Measurements from ENCODE around the gene HERC3. TPM values are rescaled to one million over a fixed set of nuclear protein-coding genes. Genes with fewer than 3 reads are reported as not detected.
A peak's percentile ranks its signal among the peaks of the same experiment; 100 is the strongest.

HERC3 gene
- total and polyA plus RNA-seq, 12 donors = 3.4 to 40.1 (median 26.5) TPM

DNA sequence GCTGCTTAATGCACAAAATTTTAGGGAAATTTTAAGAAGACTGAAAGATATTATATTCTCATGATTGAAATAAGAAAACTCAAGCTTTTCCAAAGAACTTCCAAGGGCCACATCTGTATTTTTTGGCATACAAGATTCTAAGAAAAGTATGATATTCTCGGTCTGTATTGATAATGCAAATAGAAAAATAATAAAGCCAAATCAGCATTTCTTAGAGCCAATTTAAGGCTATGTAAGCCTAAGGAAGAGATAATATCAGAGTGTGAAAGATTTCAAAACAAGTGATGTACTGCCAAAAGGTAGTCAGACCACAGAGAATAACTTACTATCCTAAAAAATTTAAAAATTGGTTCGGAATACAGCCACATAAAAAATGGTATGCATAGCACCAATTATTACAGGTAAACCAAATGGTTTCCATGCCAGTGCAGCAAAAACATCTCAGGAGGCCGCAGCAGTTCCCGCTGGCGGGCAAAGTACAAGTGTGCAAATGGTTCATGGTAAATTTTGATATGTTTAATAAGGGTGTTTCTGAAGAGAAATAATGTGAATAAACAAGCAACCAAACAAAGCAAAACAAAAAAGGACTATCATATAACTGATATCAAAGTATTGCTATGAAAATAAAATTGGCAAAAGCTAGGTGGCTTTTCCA is 140.6 kb downstream of the HERC3 start:
- H3K27ac ChIP-seq = no peak overlapping the region
- 92 to 98% (median 94%) methylated on average over 5 of the region's 5 CpGs for WGBS, 4 donors
- no peak for TF ChIP-seq POLR2A (IDR thresholded peaks at IDR 0.05)
- TF ChIP-seq, protein P1, sequence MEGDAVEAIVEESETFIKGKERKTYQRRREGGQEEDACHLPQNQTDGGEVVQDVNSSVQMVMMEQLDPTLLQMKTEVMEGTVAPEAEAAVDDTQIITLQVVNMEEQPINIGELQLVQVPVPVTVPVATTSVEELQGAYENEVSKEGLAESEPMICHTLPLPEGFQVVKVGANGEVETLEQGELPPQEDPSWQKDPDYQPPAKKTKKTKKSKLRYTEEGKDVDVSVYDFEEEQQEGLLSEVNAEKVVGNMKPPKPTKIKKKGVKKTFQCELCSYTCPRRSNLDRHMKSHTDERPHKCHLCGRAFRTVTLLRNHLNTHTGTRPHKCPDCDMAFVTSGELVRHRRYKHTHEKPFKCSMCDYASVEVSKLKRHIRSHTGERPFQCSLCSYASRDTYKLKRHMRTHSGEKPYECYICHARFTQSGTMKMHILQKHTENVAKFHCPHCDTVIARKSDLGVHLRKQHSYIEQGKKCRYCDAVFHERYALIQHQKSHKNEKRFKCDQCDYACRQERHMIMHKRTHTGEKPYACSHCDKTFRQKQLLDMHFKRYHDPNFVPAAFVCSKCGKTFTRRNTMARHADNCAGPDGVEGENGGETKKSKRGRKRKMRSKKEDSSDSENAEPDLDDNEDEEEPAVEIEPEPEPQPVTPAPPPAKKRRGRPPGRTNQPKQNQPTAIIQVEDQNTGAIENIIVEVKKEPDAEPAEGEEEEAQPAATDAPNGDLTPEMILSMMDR (IDR thresholded peaks at IDR 0.05) = no peak
- peaks cover 24 to 35% of the 10 kb centered on the region in 2 donors for H3K4me1 ChIP-seq (replicated peaks in 1 of 2)
- intact Hi-C loops (cut with DNase I) = no loop called here
- DNase-seq = no peak
- H3K36me3 ChIP-seq (replicated peaks in 1 of 2) = peaks cover 0 to 44% of the 10 kb centered on the region in 2 donors
- H3K9me3 ChIP-seq (replicated peaks in 1 of 3) = no peaks in the 10 kb centered on the region
- H3K4me3 ChIP-seq = no peak overlapping the region
- H3K27me3 ChIP-seq = no peaks in the 10 kb centered on the region

DNA sequence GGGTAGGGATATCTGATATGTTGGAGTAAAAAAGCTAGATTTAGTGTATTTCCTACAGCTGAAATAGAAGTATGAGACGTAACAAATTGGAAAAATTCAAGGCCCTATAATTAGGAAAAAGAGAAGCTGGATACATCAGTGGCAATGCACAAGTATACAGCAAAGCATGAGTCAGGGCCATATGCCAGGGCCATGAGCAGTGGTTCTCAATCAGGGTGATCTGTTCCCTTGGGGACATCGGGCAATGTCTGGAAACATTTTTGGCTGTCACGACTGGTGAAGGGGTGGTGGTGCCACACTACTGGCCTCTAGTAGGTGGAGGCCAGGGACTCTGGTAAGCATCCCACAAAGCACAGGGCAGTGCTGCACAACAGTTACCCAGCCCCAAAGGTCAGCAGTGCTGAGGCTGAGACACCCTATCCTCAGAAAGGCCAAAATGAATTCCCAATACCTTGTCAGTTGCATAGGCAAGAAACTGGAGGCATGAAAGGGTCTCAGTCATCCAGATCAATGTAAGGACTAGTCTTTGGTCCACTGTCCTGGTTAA is 142.2 kb downstream of the HERC3 start:
- peak in 2 of 7 donors; percentile 38 to 45 for DNase-seq
- no peak overlapping the region for H3K4me3 ChIP-seq
- WGBS, 4 donors = 35 to 67% (median 53%) methylated on average over 3 of the region's 3 CpGs
- peak overlapping the region in 2 of 5 donors; percentile 58 to 61 for H3K27ac ChIP-seq
- TF ChIP-seq, protein P1 (IDR thresholded peaks at IDR 0.05) = no peak
- no peak for TF ChIP-seq POLR2A (IDR thresholded peaks at IDR 0.05)
- peaks cover 0 to 36% of the 10 kb centered on the region in 2 donors for H3K36me3 ChIP-seq (replicated peaks in 1 of 2)
- H3K4me1 ChIP-seq (replicated peaks in 1 of 2) = peaks cover 26 to 38% of the 10 kb centered on the region in 2 donors
- no peaks in the 10 kb centered on the region for H3K9me3 ChIP-seq (replicated peaks in 1 of 3)
- intact Hi-C loops (cut with DNase I) = no loop called here
- H3K27me3 ChIP-seq = no peaks in the 10 kb centered on the region

DNA sequence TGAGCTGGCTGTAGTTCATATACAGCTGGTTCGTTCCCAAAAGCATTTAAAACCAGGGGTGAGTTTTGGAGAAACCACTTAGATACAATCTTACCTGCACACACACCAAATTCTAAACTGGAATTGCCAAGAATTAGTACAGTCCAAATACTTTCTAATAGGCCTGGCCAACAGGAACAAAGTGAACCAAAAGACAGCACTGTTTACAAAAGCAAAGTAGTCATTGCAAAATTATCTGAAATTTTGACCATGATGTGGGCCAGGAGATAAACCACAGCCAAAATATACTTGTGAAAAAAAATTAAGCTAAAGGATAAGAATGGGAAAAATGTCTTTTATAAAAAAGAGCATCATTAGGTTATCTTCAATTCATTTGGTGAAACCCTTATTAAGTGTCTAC is 143.3 kb downstream of the HERC3 start:
- 64 to 76% (median 68%) methylated on average over 1 of the region's 1 CpG for WGBS, 4 donors
- Histone ChIP-seq H3K27me3 (no peaks in the 10 kb centered on the region), H3K36me3 (replicated peaks in 1 of 2) (peaks cover 0 to 25% of the 10 kb centered on the region in 2 donors), H3K9me3 (replicated peaks in 1 of 3) (no peaks in the 10 kb centered on the region), H3K27ac (peak overlapping the region in 1 of 5 donors; percentile 58), H3K4me3 (no peak overlapping the region), H3K4me1 (replicated peaks in 1 of 2) (peaks cover 26 to 38% of the 10 kb centered on the region in 2 donors)
- intact Hi-C loops (cut with DNase I) = no loop called here
- DNase-seq = no peak
- no peak for TF ChIP-seq POLR2A (IDR thresholded peaks at IDR 0.05)
- TF ChIP-seq, protein P1 (IDR thresholded peaks at IDR 0.05) = no peak

DNA sequence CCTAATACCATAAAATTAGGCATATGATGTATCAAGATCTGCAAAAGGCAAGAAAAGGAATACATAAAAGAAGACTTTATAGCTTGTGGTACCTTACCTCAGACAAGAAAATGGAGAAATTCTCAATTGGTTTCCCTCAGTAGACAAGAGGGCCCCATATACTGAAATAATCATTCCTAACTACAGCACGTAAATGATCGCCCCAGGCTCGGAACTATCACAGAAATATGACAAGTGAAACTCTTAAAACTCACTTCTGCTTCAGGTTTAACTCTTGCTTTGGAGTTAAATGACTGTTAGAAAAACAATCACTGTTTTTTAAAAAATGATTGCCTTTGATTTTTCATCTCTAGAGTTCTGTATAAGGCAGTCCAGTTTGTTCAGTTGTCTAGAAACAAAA is 144.0 kb downstream of the HERC3 start:
- no peak for TF ChIP-seq POLR2A (IDR thresholded peaks at IDR 0.05)
- TF ChIP-seq, protein P1 (IDR thresholded peaks at IDR 0.05) = no peak
- WGBS, 4 donors = 86 to 91% (median 89%) methylated on average over 3 of the region's 3 CpGs
- Histone ChIP-seq H3K36me3 (replicated peaks in 1 of 2) (peaks cover 0 to 19% of the 10 kb centered on the region in 2 donors), H3K27me3 (no peaks in the 10 kb centered on the region), H3K9me3 (replicated peaks in 1 of 3) (no peaks in the 10 kb centered on the region), H3K4me1 (replicated peaks in 1 of 2) (peaks cover 26 to 38% of the 10 kb centered on the region in 2 donors), H3K27ac (peak overlapping the region in 2 of 5 donors; percentile 17 to 58), H3K4me3 (no peak overlapping the region)
- no peak for DNase-seq
- intact Hi-C loops (cut with DNase I) = no loop called here
